Uterus (tissue), 4 donors: Measurements from ENCODE around the gene SLC4A1AP. TPM values are rescaled to one million over a fixed set of nuclear protein-coding genes. Genes with fewer than 3 reads are reported as not detected.

Experiments used
- DNase-seq, 2 donors: peaks; one replicate each; pipeline ENCODE4 v3.0.0-alpha.2; 2019 to 2020
- H3K27ac ChIP-seq, 2 donors: fragments of 200-600 bp; sonication (generic); 1 replicate in 1 of 2; 2 replicates in 1 of 2; pipeline ENCODE4 v1.5.1; 2016 to 2018
- H3K27me3 ChIP-seq, 2 donors: fragments of 200-600 bp; sonication (generic); one replicate each; pipeline ENCODE4 v1.5.1; 2018 to 2019; ENCODE audit warnings: control low read depth in 1 of 2
- H3K36me3 ChIP-seq, 2 donors: fragments of 200-600 bp; sonication (generic); one replicate each; pipeline ENCODE4 v1.5.1; 2019; ENCODE audit warnings: control low read depth in 1 of 2
- H3K4me1 ChIP-seq, 2 donors: fragments of 200-600 bp; sonication (generic); one replicate each; pipeline ENCODE4 v1.5.1; 2018 to 2019; ENCODE audit warnings: control low read depth in 1 of 2
- H3K4me3 ChIP-seq, 2 donors: fragments of 200-600 bp; sonication (generic); 1 replicate in 1 of 2; 2 replicates in 1 of 2; pipeline ENCODE4 v1.5.1; 2018 to 2019; ENCODE audit warnings: mild to moderate bottlenecking in 1 of 2
- H3K9me3 ChIP-seq, 2 donors: fragments of 200-600 bp; sonication (generic); one replicate each; pipeline ENCODE4 v1.5.1; 2019; ENCODE audit warnings: control low read depth in 1 of 2
- CTCF ChIP-seq, 4 experiments: fragments of 200-600 bp in 2 of 4; fragments of 450-650 bp in 2 of 4; sonication (generic) in 2 of 4; IDR thresholded peaks; one replicate each; pipeline ENCODE4 v1.5.1; 2016 to 2019; ENCODE audit warnings: antibody characterized with exemption in 4 of 4, mild to moderate bottlenecking in 2 of 4, moderate library complexity in 1 of 4
- POLR2A ChIP-seq, 2 donors: fragments of 450-650 bp; IDR thresholded peaks; one replicate each; pipeline ENCODE4 v1.6.1; 2016; ENCODE audit warnings: antibody characterized with exemption in 2 of 2, mild to moderate bottlenecking in 1 of 2, moderate library complexity in 1 of 2
- intact Hi-C: fragments of 100-400 bp; cut with DNase I; formaldehyde crosslinking; loops from one replicate; pipeline ENCODE4 v1.15.1; 2023; ENCODE audit warnings: low total_unique reads
- total RNA-seq, 4 donors: library from RNA; depleted of rRNA in 3 of 4; stranded (reverse); fragments of >200 nt in 3 of 4; gene quantifications; one replicate each; pipeline versions ENCODE4 v1.1.0 to v1.2.4, GENCODE V29; 2014 to 2023
- donor health status: DM: yes; HTN: yes; CAD: no.

The SLC4A1AP gene
- total RNA-seq, 4 donors from 2014 or later: 15.0 to 23.8 (median 23.1) TPM

GRCh38 chr2:27645197-27645596 lies 18.5 kb upstream of the SLC4A1AP start:
- Histone ChIP-seq H3K9me3 (no peaks in the 10 kb centered on the region), H3K27ac (no peak overlapping the region), H3K36me3 (no peaks in the 10 kb centered on the region), H3K4me1 (no peaks in the 10 kb centered on the region), H3K4me3 (no peak overlapping the region), H3K27me3 (no peaks in the 10 kb centered on the region)
- intact Hi-C loops: no loop called here
- TF ChIP-seq CTCF (IDR thresholded peaks at IDR 0.05): no peak
- TF ChIP-seq POLR2A (IDR thresholded peaks at IDR 0.05): no peak
- no peak for DNase-seq

- Histone ChIP-seq H3K27ac (no peak overlapping the region), H3K4me1 (no peaks in the 10 kb centered on the region), H3K4me3 (no peak overlapping the region), H3K36me3 (no peaks in the 10 kb centered on the region), H3K27me3 (no peaks in the 10 kb centered on the region), H3K9me3 (no peaks in the 10 kb centered on the region)
- DNase-seq: no peak
- TF ChIP-seq POLR2A (IDR thresholded peaks at IDR 0.05) (no peak), CTCF (IDR thresholded peaks at IDR 0.05) (no peak)
- intact Hi-C loops: no loop called here
Measured at GRCh38 chr2:27647289-27647688, 16.4 kb upstream of the SLC4A1AP start.

GRCh38 chr2:27647737-27648136 lies 16.0 kb upstream of the SLC4A1AP start:
- H3K4me1 ChIP-seq: no peaks in the 10 kb centered on the region
- intact Hi-C loops: no loop called here
- no peak overlapping the region for H3K27ac ChIP-seq
- no peak for DNase-seq
- H3K36me3 ChIP-seq: no peaks in the 10 kb centered on the region
- no peaks in the 10 kb centered on the region for H3K27me3 ChIP-seq
- H3K4me3 ChIP-seq: no peak overlapping the region
- no peaks in the 10 kb centered on the region for H3K9me3 ChIP-seq
- TF ChIP-seq POLR2A (IDR thresholded peaks at IDR 0.05): no peak
- no peak for TF ChIP-seq CTCF (IDR thresholded peaks at IDR 0.05)

GRCh38 chr2:27651056-27651455 lies 12.6 kb upstream of the SLC4A1AP start:
- no peak for DNase-seq
- H3K4me1 ChIP-seq: no peaks in the 10 kb centered on the region
- intact Hi-C loops: no loop called here
- no peak overlapping the region for H3K27ac ChIP-seq
- TF ChIP-seq CTCF (IDR thresholded peaks at IDR 0.05) (no peak), POLR2A (IDR thresholded peaks at IDR 0.05) (no peak)
- no peaks in the 10 kb centered on the region for H3K27me3 ChIP-seq
- no peaks in the 10 kb centered on the region for H3K9me3 ChIP-seq
- no peak overlapping the region for H3K4me3 ChIP-seq
- no peaks in the 10 kb centered on the region for H3K36me3 ChIP-seq

- intact Hi-C loops: no loop called here
- Histone ChIP-seq H3K36me3 (no peaks in the 10 kb centered on the region), H3K4me1 (no peaks in the 10 kb centered on the region), H3K27me3 (no peaks in the 10 kb centered on the region), H3K4me3 (no peak overlapping the region), H3K27ac (no peak overlapping the region), H3K9me3 (no peaks in the 10 kb centered on the region)
- no peak for TF ChIP-seq POLR2A (IDR thresholded peaks at IDR 0.05)
- TF ChIP-seq CTCF (IDR thresholded peaks at IDR 0.05): no peak
- no peak for DNase-seq
Measured at GRCh38 chr2:27652341-27652740, 11.3 kb upstream of the SLC4A1AP start.
